ENCODE data around the gene SPR. TPM values are rescaled to one million over a fixed set of nuclear protein-coding genes. Genes with fewer than 3 reads are reported as not detected.

The SPR gene
- total and polyA plus RNA-seq, 2 of the 4 experiments (the other 2 are of a cell fraction), result 14.3 to 17.4 TPM

- H3K9me1 ChIP-seq (ENCODE audit: insufficient read depth, low read length), result no peaks in the 10 kb centered on the region
- no peak for ATAC-seq (ENCODE audit: low read depth)
- H4K20me1 ChIP-seq (ENCODE audit: insufficient read depth, low read length), result no peaks in the 10 kb centered on the region
- H3K9ac ChIP-seq (ENCODE audit: low read depth, low read length), result no peak overlapping the region
- no peak overlapping the region for H3K4ac ChIP-seq (ENCODE audit: low read depth, low read length)
- no peak for DNase-seq
- no peak overlapping the region for H2BK20ac ChIP-seq (ENCODE audit: low read depth, low read length)
- dilution Hi-C loops (cut with HindIII; ENCODE audit: low sequenced_read_pairs, unreplicated experiment), result no loop called here
- WGBS, 2 experiments (ENCODE audit: extremely low coverage in 2 of 2, insufficient read length in 1 of 2), result no CpG with 5 or more reads among the region's 4 CpGs
- H3K4me1 ChIP-seq (ENCODE audit: control insufficient read depth, insufficient read depth, low read length), result peaks cover 3% of the 10 kb centered on the region; the same call in 1 of the 2 replicates
- ChIA-PET POLR2A (ENCODE audit: unreplicated experiment) (no interaction called here), CTCF (interaction anchor here (0.7 to 0.8 kb wide), 2 partner anchors 78 to 260 kb away, joined by 3 read pairs; no protein-coding TSS in a partner anchor)
- intact Hi-C loops (cut with micrococcal nuclease), result no loop called here
- H4K8ac ChIP-seq (ENCODE audit: low read depth in 2 of 2, low read length in 2 of 2), result no peak overlapping the region
- H3K79me1 ChIP-seq (ENCODE audit: low read depth in 1 of 2, low read length in 2 of 2), result no peaks in the 10 kb centered on the region
- no peaks in the 10 kb centered on the region; the same call in 1 of the 2 replicates for H3K36me3 ChIP-seq (ENCODE audit: control insufficient read depth, insufficient read depth, low read length)
- no peak overlapping the region for H4K5ac ChIP-seq (ENCODE audit: low read depth, low read length)
- no peak overlapping the region for H2BK120ac ChIP-seq (ENCODE audit: low read depth, low read length)
- no peak overlapping the region for H3K4me2 ChIP-seq (ENCODE audit: low read depth, low read length)
- no peak overlapping the region for H4K91ac ChIP-seq (ENCODE audit: insufficient read depth, low read depth, low read length)
- H3K14ac ChIP-seq (replicated peaks; ENCODE audit: low read depth, low read length), result no peak overlapping the region
- H3K18ac ChIP-seq (ENCODE audit: low read depth, low read length), result no peak overlapping the region
- no TSS peak for BruUV-seq (replicated peaks)
- H2AFZ ChIP-seq (replicated peaks; ENCODE audit: low read length, poor library complexity), result no peak overlapping the region
- no peak overlapping the region for H3K4me3 ChIP-seq (ENCODE audit: insufficient read depth, low read depth, low read length)
- H2BK15ac ChIP-seq (ENCODE audit: low read depth, low read length), result no peak overlapping the region
- no peaks in the 10 kb centered on the region for H3K9me3 ChIP-seq (ENCODE audit: control insufficient read depth, insufficient read depth, low read length)
- H3K27me3 ChIP-seq (ENCODE audit: control insufficient read depth, insufficient read depth, low read length), result peaks cover 55% of the 10 kb centered on the region
- no peak overlapping the region for H3K56ac ChIP-seq (ENCODE audit: extremely low read depth, insufficient read depth, low read length)
- in situ Hi-C loops (cut with MboI; ENCODE audit: low sequenced_read_pairs), result loop anchor here (25.0 kb wide), 1 partner anchor 1359 kb away; no protein-coding TSS in a partner anchor
- H2AK9ac ChIP-seq (replicated peaks; ENCODE audit: low read depth, low read length, poor library complexity), result no peak overlapping the region
- H3K23ac ChIP-seq (ENCODE audit: low read depth, low read length), result no peak overlapping the region
- no peak overlapping the region for H3K27ac ChIP-seq (ENCODE audit: insufficient read depth, low read length)
- no peak overlapping the region for H2AK5ac ChIP-seq (ENCODE audit: low read depth, low read length)
- no peak overlapping the region for H2BK5ac ChIP-seq (ENCODE audit: low read depth, low read length, poor library complexity, severe bottlenecking)
- TF ChIP-seq POLR2A (IDR thresholded peaks at IDR 0.05; ENCODE audit: low read depth, low read length) (no peak), MAZ (IDR thresholded peaks at IDR 0.05; ENCODE audit: borderline replicate concordance, low read depth, low read length) (no peak), CTCF (conservative IDR thresholded peaks at IDR 0.05; ENCODE audit: low read depth, low read length) (no peak), FOS (IDR thresholded peaks at IDR 0.05; ENCODE audit: low read depth, low read length) (no peak), CHD1 (IDR thresholded peaks at IDR 0.05; ENCODE audit: low read depth, low read length) (no peak), SMC3 (IDR thresholded peaks at IDR 0.05; ENCODE audit: low read depth, low read length) (no peak), USF2 (IDR thresholded peaks at IDR 0.05; ENCODE audit: low read depth, low read length) (no peak), BHLHE40 (IDR thresholded peaks at IDR 0.05; ENCODE audit: low read depth, low read length) (no peak), RFX5 (IDR thresholded peaks at IDR 0.05; ENCODE audit: low read depth, low read length) (no peak), MAFK (IDR thresholded peaks at IDR 0.05; ENCODE audit: low read depth, low read length) (no peak)
Measured at GRCh38 chr2:72896446-72896845, 9.2 kb downstream of the SPR start.
